Loucy (cell line): ENCODE measurements around the gene JPH3.

ENCODE experiments used
- EZH2phosphoT487 ChIP-seq: fragments of 200-600 bp; IDR thresholded peaks from 2 replicates; pipeline ENCODE4 v1.6.1; 2018; ENCODE audit warnings: antibody characterized with exemption, mild to moderate bottlenecking, moderate library complexity, borderline replicate concordance
- TF ChIP-seq, protein P1 (sequence below): fragments of 200-600 bp; sonication (generic); conservative IDR thresholded peaks from 2 replicates; pipeline ENCODE4 v1.5.1; 2014; ENCODE audit warnings: mild to moderate bottlenecking, antibody characterized with exemption, low read length

DNA sequence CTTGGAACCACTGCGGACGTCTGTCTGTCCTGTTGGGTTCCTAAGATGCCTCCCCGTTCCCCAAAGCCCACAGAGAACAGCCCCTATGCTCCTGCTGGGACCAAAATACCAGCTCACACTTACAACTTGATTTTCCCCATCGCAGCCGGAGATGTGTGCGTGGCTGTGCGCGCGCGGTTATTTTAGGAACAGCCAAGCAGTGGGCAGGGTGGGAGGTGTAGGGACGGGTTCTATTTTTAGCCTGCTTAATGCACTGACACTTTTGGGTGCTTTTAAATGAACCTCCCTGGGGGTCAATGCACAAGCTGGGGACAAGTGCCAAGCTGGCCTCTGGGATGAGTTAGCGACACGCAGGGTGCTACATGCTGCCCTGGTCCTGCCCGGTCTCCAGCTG, 89.4 kb downstream of the JPH3 start:
- TF ChIP-seq, protein P1, sequence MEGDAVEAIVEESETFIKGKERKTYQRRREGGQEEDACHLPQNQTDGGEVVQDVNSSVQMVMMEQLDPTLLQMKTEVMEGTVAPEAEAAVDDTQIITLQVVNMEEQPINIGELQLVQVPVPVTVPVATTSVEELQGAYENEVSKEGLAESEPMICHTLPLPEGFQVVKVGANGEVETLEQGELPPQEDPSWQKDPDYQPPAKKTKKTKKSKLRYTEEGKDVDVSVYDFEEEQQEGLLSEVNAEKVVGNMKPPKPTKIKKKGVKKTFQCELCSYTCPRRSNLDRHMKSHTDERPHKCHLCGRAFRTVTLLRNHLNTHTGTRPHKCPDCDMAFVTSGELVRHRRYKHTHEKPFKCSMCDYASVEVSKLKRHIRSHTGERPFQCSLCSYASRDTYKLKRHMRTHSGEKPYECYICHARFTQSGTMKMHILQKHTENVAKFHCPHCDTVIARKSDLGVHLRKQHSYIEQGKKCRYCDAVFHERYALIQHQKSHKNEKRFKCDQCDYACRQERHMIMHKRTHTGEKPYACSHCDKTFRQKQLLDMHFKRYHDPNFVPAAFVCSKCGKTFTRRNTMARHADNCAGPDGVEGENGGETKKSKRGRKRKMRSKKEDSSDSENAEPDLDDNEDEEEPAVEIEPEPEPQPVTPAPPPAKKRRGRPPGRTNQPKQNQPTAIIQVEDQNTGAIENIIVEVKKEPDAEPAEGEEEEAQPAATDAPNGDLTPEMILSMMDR = no peak
- no peak for TF ChIP-seq EZH2phosphoT487
